SK-N-SH treated with all-trans-retinoic acid at 6 μM for 48 hours (cell line): ENCODE results near the gene DCK.

Experiments used
- ATAC-seq: fragments of 200-7000 bp; cut with Tn5 transposase; 3 replicates; pipeline ENCODE4 v1.9.1; 2020; ENCODE audit warnings: mild to moderate bottlenecking, moderate library complexity
- BACH2 ChIP-seq: fragments of 250-450 bp; sonication (Bioruptor Pico); IDR thresholded peaks from 2 replicates; pipeline ENCODE4 v1.9.0; 2021; ENCODE audit warnings: mild to moderate bottlenecking, borderline replicate concordance
- CREB5 ChIP-seq: fragments of 250-450 bp; sonication (Bioruptor Pico); IDR thresholded peaks from 2 replicates; pipeline ENCODE4 v1.5.1; 2020; ENCODE audit warnings: low read depth, mild to moderate bottlenecking, moderate library complexity
- CSDC2 ChIP-seq: fragments of 250-450 bp; sonication (Bioruptor Pico); IDR thresholded peaks from 2 replicates; pipeline ENCODE4 v1.5.0; 2020; ENCODE audit warnings: mild to moderate bottlenecking, moderate library complexity
- CSRNP3 ChIP-seq: fragments of 250-450 bp; sonication (Bioruptor Pico); IDR thresholded peaks from 2 replicates; pipeline ENCODE4 v1.5.1; 2021; ENCODE audit warnings: mild to moderate bottlenecking, moderate library complexity
- ESRRG ChIP-seq: fragments of 250-450 bp; sonication (Bioruptor Pico); IDR thresholded peaks from 2 replicates; pipeline ENCODE4 v1.6.1; 2021; ENCODE audit warnings: mild to moderate bottlenecking
- GLIS3 ChIP-seq: fragments of 250-450 bp; sonication (Bioruptor Pico); IDR thresholded peaks from 2 replicates; pipeline ENCODE4 v1.5.0; 2020; ENCODE audit warnings: mild to moderate bottlenecking, moderate library complexity
- ISL1 ChIP-seq: fragments of 250-450 bp; sonication (Bioruptor Pico); IDR thresholded peaks from 2 replicates; pipeline ENCODE4 v2.1.2; 2022; ENCODE audit warnings: mild to moderate bottlenecking, moderate library complexity
- OSR1 ChIP-seq: fragments of 250-450 bp; sonication (Bioruptor Pico); IDR thresholded peaks from 2 replicates; pipeline ENCODE4 v1.8.0; 2022; ENCODE audit warnings: moderate library complexity, mild to moderate bottlenecking, inconsistent platforms
- POU6F1 ChIP-seq: fragments of 250-450 bp; sonication (Bioruptor Pico); IDR thresholded peaks from 2 replicates; pipeline ENCODE4 v1.8.0; 2021; ENCODE audit warnings: low read depth, mild to moderate bottlenecking, moderate library complexity, borderline replicate concordance
- PPARA ChIP-seq: fragments of 250-450 bp; sonication (Bioruptor Pico); IDR thresholded peaks from 2 replicates; pipeline ENCODE4 v1.5.0; 2020; ENCODE audit warnings: mild to moderate bottlenecking, borderline replicate concordance
- RARB ChIP-seq: fragments of 250-450 bp; sonication (Bioruptor Pico); IDR thresholded peaks from 2 replicates; pipeline ENCODE4 v1.8.0; 2021; ENCODE audit warnings: mild to moderate bottlenecking, moderate library complexity
- SNAI2 ChIP-seq: fragments of 250-450 bp; sonication (Bioruptor Pico); IDR thresholded peaks from 2 replicates; pipeline ENCODE4 v1.5.0; 2020; ENCODE audit warnings: mild to moderate bottlenecking, moderate library complexity
- TCF4 ChIP-seq: fragments of 250-450 bp; sonication (Bioruptor Pico); IDR thresholded peaks from 2 replicates; pipeline ENCODE4 v1.8.0; 2021; ENCODE audit warnings: mild to moderate bottlenecking, moderate library complexity, borderline replicate concordance
- TOX ChIP-seq: fragments of 250-450 bp; sonication (Bioruptor Pico); IDR thresholded peaks from 2 replicates; pipeline ENCODE4 v1.8.0; 2021; ENCODE audit warnings: mild to moderate bottlenecking, moderate library complexity, borderline replicate concordance
- ZC3H10 ChIP-seq: fragments of 250-450 bp; sonication (Bioruptor Pico); IDR thresholded peaks from 2 replicates; pipeline ENCODE4 v1.5.1; 2021; ENCODE audit warnings: mild to moderate bottlenecking, moderate library complexity
- ZFP3 ChIP-seq: fragments of 250-450 bp; sonication (Bioruptor Pico); IDR thresholded peaks from 2 replicates; pipeline ENCODE4 v1.5.0; 2020; ENCODE audit warnings: mild to moderate bottlenecking, moderate library complexity
- ZFP30 ChIP-seq: fragments of 450-650 bp; formaldehyde crosslinking; IDR thresholded peaks from 2 replicates; pipeline ENCODE4 v1.5.0; 2022; ENCODE audit warnings: mild to moderate bottlenecking, moderate library complexity
- ZNF565 ChIP-seq: fragments of 450-650 bp; formaldehyde crosslinking; conservative IDR thresholded peaks from 2 replicates; pipeline ENCODE4 v1.5.0; 2020; ENCODE audit warnings: low read depth, mild to moderate bottlenecking, moderate library complexity
- ZNF70 ChIP-seq: fragments of 450-650 bp; formaldehyde crosslinking; IDR thresholded peaks from 2 replicates; pipeline ENCODE4 v1.5.0; 2020; ENCODE audit warnings: mild to moderate bottlenecking, moderate library complexity
- ZNF8 ChIP-seq: fragments of 450-650 bp; formaldehyde crosslinking; IDR thresholded peaks from 2 replicates; pipeline ENCODE4 v1.5.0; 2020; ENCODE audit warnings: mild to moderate bottlenecking, moderate library complexity

Gene DCK

GRCh38 chr4:71063711-71064110 is 70.3 kb downstream of the DCK start (continued):
- TF ChIP-seq TCF4 (no peak), RARB (CRISPR knock-in tag) (no peak)

- no peak for ATAC-seq
- no peak for TF ChIP-seq SNAI2
These were observed 71.1 kb downstream of the DCK start for GRCh38 chr4:71064521-71064920.

- no peak for TF ChIP-seq ZFP3 (CRISPR knock-in tag)
- TF ChIP-seq CSDC2 (CRISPR knock-in tag): no peak
- TF ChIP-seq ESRRG (CRISPR knock-in tag): no peak
- no peak for TF ChIP-seq ISL1 (CRISPR knock-in tag)
- no peak for TF ChIP-seq ZC3H10 (CRISPR knock-in tag)
- TF ChIP-seq OSR1: no peak
- TF ChIP-seq CREB5 (CRISPR knock-in tag): no peak
- no peak for TF ChIP-seq BACH2 (CRISPR knock-in tag)
- TF ChIP-seq ZNF565 (CRISPR knock-in tag): no peak
- no peak for TF ChIP-seq PPARA (CRISPR knock-in tag)
- TF ChIP-seq SNAI2: no peak
- no peak for ATAC-seq
These were observed 72.6 kb downstream of the DCK start for GRCh38 chr4:71065991-71066510.

- no peak for ATAC-seq
- TF ChIP-seq CSDC2 (CRISPR knock-in tag): no peak
- TF ChIP-seq CSRNP3 (CRISPR knock-in tag): no peak
- TF ChIP-seq ZNF8 (CRISPR knock-in tag): no peak
- no peak for TF ChIP-seq TOX (CRISPR knock-in tag)
- TF ChIP-seq TCF4: no peak
- TF ChIP-seq ZNF70 (CRISPR knock-in tag): no peak
- TF ChIP-seq OSR1: no peak
- TF ChIP-seq ISL1 (CRISPR knock-in tag): no peak
- no peak for TF ChIP-seq ZNF565 (CRISPR knock-in tag)
- no peak for TF ChIP-seq SNAI2
- TF ChIP-seq GLIS3: no peak
- no peak for TF ChIP-seq POU6F1
- no peak for TF ChIP-seq RARB (CRISPR knock-in tag)
- no peak for TF ChIP-seq ZFP3 (CRISPR knock-in tag)
- no peak for TF ChIP-seq ESRRG (CRISPR knock-in tag)
- no peak for TF ChIP-seq CREB5 (CRISPR knock-in tag)
- TF ChIP-seq PPARA (CRISPR knock-in tag): no peak
- TF ChIP-seq ZFP30: no peak
- no peak for TF ChIP-seq ZC3H10 (CRISPR knock-in tag)
These were observed 73.6 kb downstream of the DCK start for GRCh38 chr4:71066737-71067716.

GRCh38 chr4:71069063-71069462 is 75.6 kb downstream of the DCK start:
- no peak for ATAC-seq
- no peak for TF ChIP-seq POU6F1
- no peak for TF ChIP-seq ZC3H10 (CRISPR knock-in tag)
- TF ChIP-seq ZNF70 (CRISPR knock-in tag): no peak
- TF ChIP-seq RARB (CRISPR knock-in tag): no peak
- TF ChIP-seq BACH2 (CRISPR knock-in tag): no peak
- TF ChIP-seq ZNF565 (CRISPR knock-in tag): no peak
- TF ChIP-seq CREB5 (CRISPR knock-in tag): no peak
- TF ChIP-seq CSRNP3 (CRISPR knock-in tag): no peak
